ENCODE measurements around the gene EHBP1. TPM values are rescaled to one million over a fixed set of nuclear protein-coding genes. Genes with fewer than 3 reads are reported as not detected.

EHBP1 gene
- total RNA-seq, 1 donor from 2014 or later: 19.4 TPM

DNA sequence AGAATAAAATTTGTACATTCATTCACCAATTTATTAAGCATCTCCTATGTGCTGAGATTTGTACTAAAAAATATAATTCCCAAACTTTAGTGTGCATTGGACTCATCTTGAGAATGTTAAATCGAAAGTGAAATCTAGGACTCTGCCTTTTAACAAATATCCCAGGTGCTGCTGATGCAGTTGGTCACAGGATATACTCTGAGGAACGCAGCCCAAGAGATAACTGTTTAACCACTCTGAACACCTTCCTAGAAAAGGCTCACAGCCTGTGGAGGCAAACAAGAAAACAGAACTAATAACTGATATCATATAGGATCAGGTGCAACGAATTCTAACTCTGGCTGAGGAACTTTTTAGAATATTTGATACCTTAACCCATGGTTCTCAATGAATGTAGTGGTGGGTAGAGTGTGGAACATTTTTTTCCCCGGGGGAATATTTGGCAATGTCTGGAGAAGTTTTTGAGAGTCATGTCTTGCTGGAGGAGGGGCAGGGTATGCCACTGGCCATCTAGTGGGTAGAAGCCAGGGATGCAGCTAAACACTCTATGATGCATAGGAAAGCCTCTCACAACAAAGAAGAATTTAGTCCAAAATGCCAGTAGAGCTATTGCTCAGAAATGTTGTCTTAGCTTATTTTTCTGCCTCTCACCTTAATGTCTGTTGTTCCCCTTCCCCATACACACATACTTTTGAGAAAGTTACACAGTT is 96.5 kb downstream of the EHBP1 start:
- intact Hi-C loops (cut with DNase I): no loop called here
- no peak for DNase-seq (ENCODE audit: low spot score)

DNA sequence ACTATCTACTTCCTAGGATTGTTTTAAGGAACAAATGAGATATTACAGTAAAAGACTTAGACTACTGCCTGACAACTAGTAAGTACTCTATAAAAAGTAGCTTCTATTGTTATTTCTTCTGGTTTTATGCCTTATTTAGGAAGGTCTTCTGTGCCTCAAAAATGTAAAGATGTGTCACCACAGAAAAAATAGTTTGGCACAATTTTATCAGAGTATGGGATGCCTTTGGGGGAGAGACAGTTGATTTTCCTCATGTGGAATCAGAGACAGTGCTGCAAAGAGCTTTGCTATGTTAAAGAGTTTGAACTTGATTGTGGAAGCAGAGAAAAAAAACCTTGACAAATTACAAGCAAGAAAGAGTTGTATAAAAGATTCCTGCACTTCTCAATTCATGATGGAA is 98.4 kb downstream of the EHBP1 start:
- no peak for DNase-seq (ENCODE audit: low spot score)
- intact Hi-C loops (cut with DNase I): no loop called here

DNA sequence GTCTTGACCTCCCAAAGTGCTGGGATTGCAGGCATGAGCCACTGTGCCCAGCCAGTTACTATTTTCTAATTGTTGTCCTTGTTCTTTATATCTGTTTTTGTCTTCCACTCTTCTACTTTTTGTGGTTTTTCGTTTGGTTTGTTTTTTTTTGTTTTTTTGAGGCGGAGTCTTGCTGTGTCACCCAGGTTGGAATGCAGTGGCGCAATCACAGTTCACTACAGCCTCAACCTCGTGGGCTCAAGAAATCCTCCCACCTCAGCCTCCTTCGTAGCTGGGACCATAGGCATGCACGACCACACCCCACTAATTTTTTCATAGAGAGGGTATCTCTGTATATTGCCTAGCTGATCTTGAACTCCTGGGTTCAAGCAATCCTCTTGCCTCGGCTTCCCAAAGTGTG is 100.7 kb downstream of the EHBP1 start:
- intact Hi-C loops (cut with DNase I): no loop called here
- no peak for DNase-seq (ENCODE audit: low spot score)

DNA sequence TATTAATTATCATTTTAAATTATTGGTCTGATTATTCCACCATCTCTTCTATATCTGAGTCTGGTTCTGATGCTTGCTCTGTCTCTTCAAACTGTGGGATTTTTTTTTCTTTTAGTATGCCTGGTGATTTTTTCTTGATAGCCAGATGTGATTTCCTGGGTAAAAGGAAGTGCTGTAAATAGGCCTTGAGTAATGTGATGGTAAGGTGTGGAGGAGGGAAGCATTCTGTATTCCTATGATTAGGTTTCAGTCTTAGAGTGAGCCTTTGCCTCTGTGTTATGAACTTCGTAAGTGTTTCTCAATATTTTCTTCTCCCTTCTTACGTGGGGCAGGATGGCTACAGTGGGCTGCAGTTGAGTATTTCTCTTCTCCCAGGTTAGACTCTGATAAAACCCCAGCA is 103.0 kb downstream of the EHBP1 start:
- intact Hi-C loops (cut with DNase I): no loop called here
- no peak for DNase-seq (ENCODE audit: low spot score)

DNA sequence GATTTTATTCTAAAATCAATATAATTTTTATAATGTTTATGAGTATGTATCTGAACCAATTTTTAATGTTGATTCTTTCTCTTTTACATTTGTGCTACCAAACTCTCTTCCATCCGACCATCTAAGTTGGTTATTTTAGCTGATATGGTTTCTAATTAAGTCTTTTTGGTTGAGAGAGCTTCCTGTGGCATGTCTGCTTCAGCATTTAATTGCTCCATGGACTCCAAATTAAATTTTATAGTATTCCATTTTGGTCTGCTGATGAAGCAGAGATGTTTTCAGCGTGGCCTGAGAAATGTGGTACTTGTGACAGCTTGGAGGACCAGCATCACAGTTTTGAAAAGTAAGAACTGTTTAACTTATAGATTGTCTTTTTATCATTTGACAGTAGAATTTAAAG is 105.6 kb downstream of the EHBP1 start:
- DNase-seq (ENCODE audit: low spot score): no peak
- intact Hi-C loops (cut with DNase I): no loop called here

DNA sequence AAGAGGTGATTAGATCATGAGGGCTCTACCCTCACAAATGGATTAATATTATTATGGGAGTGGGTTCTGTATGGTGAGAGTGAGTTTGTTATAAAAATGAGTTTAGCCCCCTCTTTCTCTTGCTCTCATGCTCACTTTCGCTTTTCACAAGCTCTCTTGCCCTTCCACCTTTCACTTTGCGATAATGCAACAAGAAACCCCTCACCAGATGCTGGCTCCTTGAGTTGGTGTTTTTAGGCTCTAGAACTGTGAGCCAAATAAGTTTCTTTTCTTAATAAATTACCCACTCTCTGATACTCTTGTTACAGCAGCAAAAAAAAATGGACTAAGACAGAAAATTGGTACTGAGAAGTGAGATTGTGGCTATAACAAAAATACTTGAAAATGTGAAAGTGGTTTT is 106.5 kb downstream of the EHBP1 start:
- no peak for DNase-seq (ENCODE audit: low spot score)
- intact Hi-C loops (cut with DNase I): no loop called here

DNA sequence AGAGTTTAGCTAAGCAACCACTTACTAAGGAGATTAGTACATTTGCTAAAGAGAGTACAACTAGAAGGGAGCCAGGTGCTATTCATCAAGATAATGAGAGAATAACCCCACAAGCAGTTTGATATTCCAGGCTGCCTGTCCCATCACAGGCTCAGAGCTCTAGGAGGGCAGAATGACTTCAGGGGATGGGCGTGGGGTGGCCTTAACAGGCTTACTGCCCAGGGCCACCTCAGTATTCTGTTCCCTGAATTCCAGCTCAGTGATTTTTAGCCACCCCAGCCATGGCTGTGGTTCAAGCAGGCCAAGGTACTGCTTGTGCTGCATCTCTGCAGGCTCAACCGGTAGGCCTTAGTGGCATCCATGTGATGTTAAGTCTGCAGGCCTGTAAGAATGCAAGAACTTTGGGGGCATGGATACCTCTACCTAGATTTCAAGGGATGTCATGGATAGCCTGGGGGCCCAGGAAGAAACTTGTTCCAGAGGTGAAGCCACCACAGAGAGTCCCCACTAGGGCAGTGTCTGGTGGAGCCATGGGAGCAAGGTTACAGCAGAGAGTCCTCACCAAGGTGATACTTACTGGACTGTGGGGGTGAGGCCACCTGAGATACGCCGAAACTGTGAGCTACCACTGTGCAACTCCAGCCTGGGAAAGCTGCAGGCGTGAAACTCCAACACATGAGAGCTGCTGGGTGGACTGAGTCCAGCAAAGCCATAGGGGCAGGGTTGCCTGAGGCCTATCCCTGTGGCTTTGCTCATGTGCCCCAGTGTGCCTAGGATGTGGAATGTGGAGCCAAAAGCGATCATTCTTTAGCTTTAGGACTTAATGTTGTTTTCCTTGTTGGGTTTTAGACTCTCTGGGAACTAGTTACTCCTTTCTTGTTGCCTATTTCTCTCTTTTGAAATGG is 107.7 kb downstream of the EHBP1 start:
- no peak for DNase-seq (ENCODE audit: low spot score)
- intact Hi-C loops (cut with DNase I): no loop called here

DNA sequence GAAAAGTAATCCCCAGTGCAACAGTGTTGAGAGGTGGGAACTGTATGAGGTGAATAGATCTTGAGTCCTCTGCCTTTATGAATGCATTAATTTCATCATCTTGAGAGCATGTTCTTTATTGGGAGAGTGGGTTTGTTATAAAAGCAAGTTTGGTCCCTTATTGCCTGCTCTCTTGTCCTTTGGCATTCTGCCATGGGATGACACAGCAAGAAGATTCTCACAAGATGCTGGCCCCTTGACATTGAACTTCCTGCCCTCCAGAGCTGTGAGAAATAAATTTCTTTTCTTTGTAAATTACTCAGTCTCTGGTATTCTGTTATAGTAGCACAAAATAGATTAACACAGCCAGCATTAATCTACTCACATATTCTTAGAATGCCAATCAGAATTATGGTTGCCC is 108.6 kb downstream of the EHBP1 start:
- intact Hi-C loops (cut with DNase I): no loop called here
- no peak for DNase-seq (ENCODE audit: low spot score)

DNA sequence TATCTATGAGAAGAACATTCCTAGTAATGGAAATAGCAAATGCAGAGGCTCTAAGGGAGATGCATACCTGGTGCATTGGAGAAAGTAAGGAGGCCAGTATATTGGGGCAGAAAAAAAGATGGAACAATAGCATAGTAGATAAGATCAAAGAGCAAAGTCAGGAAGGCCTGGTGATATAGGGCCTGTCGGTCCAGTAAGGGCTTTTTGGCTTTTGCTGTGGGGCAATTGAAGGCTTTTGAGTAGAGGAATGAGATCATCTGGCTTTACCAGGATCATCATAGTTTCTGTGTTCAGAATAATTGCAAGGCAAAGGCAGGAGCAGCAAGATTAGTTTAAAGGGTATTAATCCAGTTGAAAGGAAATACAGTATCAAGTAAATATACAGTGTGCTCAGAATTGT is 111.8 kb downstream of the EHBP1 start:
- no peak for DNase-seq (ENCODE audit: low spot score)
- intact Hi-C loops (cut with DNase I): no loop called here

DNA sequence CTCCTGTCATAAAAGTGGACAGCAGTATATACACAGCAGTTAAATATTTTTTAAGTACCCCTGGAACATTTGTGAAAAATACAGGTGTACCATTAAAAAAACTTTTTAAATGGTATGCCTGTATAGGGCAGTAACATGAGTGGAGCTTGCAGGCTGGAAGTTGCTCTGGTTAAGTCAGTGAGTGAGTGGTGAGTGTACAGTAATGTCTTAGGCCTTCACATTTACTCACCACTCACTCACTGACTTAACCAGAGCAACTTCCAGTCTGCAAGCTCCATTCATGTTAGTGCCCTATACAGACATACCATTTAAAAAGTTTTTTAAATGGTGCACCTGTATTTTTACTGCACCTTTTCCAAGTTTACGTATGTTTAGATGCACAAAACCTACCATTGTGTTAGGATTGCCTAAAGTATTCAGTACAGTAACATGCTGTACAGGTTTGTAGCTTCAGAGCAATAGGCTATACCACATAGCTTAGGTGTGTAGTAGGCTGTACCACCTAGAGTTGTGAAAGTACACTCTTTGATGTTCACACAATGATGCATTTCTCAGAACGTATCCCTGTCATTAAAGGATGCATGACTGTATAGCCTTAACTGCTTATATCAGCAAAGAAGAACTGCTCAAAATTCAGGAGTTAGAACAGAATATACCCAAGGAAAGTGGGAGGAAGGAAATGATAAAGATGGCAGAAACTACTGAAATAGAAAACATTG is 112.6 kb downstream of the EHBP1 start:
- DNase-seq (ENCODE audit: low spot score): no peak
- intact Hi-C loops (cut with DNase I): no loop called here

DNA sequence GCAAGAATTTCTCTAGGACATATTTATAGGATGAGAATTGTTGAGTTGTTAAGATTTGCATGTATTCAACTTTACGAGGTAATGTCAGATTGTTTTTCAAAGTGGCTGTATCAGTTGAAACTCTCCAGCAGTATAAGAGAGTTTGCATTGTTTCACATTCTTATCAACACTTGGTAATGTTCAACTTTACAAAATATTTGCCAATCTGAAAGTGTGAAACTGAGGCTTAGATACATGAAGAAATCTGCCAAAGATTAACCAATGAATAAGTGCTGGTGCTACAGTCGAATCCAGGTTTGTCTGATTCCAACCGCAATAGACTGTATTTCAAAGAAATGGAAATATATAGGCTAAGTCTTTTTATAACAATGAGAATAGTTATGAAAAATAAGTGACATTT is 117.0 kb downstream of the EHBP1 start:
- intact Hi-C loops (cut with DNase I): no loop called here
- no peak for DNase-seq (ENCODE audit: low spot score)

DNA sequence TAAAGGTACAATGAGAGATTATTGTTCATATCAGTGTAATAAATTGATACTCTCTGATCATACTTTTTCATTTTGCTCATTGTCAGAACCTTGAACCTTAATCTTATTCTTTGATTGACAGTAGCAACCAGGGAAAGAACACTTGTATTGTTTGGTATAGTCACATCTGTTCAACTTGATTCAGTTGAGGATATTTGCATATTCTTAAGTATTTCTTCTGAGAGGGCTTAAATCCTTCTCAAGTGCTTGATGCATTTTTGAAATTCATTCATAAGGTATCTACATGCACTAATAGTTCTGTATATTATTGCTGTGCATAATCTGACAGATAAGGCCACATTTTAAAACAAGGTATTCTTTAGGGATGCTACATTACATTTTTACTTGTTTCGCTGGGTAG is 118.9 kb downstream of the EHBP1 start:
- intact Hi-C loops (cut with DNase I): no loop called here
- DNase-seq (ENCODE audit: low spot score): no peak

DNA sequence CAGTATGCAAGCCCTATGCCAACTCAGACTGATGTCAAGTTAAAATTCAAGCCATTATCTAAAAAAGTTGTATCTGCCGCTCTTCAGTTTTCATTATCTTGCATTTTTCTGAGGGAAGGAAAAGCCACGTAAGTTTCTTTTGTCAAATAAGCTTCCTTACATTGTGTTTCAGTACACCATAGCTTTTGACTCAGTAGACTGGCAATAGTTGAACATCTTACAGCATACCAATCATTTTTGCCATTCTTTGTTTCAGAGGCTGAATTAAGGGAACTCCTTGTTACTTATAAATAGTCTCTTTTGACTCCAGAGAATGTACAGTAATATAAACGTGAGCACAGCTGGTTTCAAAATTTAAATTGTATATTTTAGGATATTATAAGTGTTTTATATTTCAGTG is 120.6 kb downstream of the EHBP1 start:
- no peak for DNase-seq (ENCODE audit: low spot score)
- intact Hi-C loops (cut with DNase I): no loop called here

DNA sequence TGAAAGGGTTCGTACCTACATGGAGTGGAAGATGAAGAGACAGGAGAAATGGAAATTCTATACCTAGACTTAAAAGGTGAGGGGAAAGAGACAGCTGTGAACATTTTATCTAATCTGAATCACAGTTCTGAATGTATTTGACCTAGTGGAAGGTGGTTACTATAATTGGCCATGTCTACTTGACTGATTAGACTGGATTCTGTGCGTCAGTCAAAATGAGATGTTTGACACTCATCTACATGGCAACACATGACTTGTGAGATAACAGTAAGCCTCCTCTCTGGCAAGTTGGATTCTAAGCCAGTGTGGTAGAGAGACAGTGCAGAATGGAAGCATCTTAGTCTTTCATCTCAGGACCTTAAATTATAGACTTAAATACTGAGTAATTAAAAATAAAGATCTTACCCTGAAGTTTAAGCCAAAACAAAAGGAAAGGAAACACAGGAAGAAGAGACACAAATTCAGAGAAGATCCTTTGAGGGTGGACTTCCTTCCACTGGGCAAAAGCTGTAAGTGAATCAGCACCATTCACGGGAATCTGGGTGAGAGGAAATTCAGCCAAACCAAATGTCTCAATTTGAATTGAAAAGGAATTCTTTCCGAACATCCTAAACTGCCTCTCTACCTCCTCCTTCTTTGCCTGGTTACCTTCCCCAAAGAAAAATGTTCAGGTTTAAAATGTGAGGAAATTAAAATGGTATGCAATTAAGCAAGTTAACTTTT is 121.6 kb downstream of the EHBP1 start:
- intact Hi-C loops (cut with DNase I): no loop called here
- DNase-seq (ENCODE audit: low spot score): no peak

DNA sequence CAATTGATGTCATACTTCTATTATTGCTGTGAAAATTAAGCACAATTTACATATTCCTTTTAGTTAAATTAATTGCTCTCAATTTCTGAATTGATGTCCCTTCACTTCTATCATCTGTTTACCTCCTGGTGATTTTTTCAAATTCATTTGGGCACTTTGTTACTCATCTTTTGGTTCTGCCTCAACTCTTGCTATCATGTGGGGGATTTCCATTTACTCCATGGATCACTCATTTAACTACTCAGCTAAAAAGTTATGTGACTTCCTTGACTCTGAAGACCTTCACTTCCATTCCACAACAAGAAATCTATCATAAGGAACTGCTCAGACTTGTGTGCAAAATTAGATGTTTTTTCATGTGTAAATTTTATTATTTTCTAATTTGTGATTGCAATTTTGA is 126.2 kb downstream of the EHBP1 start:
- intact Hi-C loops (cut with DNase I): no loop called here
- no peak for DNase-seq (ENCODE audit: low spot score)

DNA sequence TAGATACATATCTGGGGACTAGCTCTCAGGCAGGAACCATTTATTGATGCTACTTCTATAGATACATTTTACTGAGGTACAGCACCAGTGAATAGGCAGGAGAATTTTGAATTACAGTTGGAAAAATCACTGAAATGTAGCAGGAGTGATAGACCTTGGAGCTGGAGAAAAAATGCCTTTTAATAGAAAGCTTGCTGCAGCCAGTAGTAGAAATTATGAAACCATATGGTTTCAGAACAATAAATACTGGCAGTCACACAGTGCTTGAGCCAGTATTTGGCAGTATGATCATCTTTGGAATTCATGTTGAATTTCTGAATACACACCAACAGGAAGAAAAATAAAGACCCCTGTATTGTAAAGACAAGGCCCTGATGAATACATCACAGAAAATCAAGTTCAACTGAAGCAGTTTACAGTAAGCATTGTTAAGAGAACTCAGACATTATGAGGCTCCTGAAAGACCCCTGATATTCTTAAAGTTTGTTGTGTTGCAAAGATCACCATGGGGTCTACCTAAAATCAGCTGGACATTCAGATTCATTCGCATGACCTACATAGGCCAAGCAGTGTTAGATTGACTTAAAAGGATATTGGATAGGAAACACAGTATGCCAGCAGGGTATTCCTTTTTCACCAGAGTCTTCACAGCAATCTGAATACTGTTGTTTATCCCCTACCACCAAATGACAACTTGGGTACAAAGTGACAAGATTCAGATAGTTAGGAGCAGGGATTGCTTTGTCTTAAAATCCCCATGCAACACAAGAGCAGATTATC is 139.0 kb downstream of the EHBP1 start:
- intact Hi-C loops (cut with DNase I): no loop called here
- DNase-seq (ENCODE audit: low spot score): no peak

DNA sequence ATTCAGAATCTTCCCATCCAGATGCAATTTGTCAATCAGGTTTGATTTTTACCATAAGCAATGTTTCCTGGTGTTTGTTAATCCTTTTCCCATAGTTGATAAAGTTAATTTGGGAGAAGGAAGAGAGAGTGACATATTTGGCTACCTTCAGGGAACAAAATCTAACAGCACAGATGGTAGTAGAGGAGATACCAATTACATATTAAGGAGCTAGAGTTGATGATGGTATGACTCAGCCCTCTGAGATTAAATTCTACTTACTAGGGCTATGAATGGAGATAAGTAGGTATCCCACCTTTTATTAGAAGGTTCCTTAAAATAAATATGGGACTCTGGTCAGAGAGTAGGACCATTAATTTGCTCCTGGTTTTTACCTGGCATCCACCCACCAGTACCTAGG is 139.7 kb downstream of the EHBP1 start:
- intact Hi-C loops (cut with DNase I): no loop called here

DNA sequence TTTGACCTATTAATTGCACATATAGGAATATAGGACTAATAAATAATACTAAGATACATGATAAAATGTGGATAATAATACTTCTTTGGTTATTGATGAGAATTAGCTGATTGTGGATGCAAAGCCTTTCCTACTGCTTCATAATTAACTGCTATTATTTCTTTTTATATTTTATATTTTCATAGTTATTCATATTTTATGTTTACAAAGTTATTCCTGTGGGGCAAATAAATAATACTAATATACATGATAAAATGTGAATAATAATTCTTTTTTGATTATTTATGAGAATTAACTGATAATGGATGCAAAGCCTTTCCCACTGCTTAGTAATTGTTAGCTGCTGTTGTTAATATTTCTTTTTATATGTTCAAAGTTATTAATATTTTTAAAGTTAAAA is 146.7 kb downstream of the EHBP1 start:
- DNase-seq (ENCODE audit: low spot score): no peak
- intact Hi-C loops (cut with DNase I): no loop called here

More for the DNA sequence above, 139.7 kb downstream of the EHBP1 start:
- no peak for DNase-seq (ENCODE audit: low spot score)

Data from cardiac septum (tissue), 1 donor.